Measurements from ENCODE around the gene SREK1IP1. TPM values are rescaled to one million over a fixed set of nuclear protein-coding genes. Genes with fewer than 3 reads are reported as not detected.

SREK1IP1 gene
- total and polyA plus RNA-seq, 10 of the 15 experiments (the other 5 are each of a cell fraction or from before 2014, with no cell fraction given), result 9.1 to 60.3 (median 26.9) TPM

DNA sequence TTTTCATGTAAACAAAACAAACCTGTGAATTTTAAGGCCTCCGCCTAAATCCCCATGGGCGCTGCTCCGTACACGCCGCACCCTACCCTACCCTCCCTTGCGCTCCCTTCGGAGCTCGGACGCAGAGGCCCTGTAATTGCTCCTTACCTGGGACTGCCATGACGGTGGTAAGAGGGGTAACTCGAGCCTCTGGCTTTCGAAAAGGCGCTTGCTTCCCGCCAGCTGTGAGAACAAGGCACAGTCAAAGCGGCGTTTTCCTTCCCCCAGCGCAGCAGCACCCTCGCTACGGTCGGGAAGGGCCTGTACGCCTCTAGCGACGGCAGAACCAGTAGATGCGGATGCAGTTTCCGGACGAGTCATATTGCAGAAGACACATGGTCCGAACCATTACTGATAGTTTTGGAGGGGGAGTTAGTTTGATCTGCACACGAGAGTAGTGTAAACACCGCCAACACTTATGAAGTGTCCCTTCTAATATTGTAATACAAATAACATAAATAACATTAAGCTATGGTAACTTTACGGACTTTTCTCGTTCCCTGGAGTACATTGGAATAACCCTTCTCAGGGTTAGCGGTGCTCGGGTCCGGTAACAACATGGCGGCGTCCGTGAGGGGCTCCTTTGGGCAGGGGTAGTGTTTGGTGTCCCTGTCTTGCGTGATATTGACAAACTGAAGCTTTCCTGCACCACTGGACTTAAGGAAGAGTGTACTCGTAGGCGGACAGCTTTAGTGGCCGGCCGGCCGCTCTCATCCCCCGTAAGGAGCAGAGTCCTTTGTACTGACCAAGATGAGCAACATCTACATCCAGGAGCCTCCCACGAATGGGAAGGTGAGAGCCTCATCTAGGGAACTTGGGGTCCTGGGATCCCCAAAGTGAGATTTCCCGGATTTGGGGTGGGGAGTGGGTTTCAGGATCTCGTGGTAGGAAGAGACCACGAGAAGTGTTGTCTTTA is at the start of gene SREK1IP1, which contains the start of gene CWC27 (continued):
- TF ChIP-seq TARDBP (IDR thresholded peaks at IDR 0.05; ENCODE audit: borderline replicate concordance) (no peak), NFYB (IDR thresholded peaks at IDR 0.05; ENCODE audit: insufficient read depth, low read depth, low read length) (no peak), NR2F1 (conservative IDR thresholded peaks at IDR 0.05) (no peak), RUNX3 (IDR thresholded peaks at IDR 0.05; ENCODE audit: low read length) (peak; percentile 41), ZNF207 (IDR thresholded peaks at IDR 0.05; ENCODE audit: borderline replicate concordance) (peak; percentile 99), YY1 (IDR thresholded peaks at IDR 0.05; ENCODE audit: low read depth, low read length) (peak; percentile 98), RAD51 (IDR thresholded peaks at IDR 0.05) (no peak; the same call in 1 of the 2 replicates), USF2 (IDR thresholded peaks at IDR 0.05; ENCODE audit: borderline replicate concordance, low read depth, low read length) (no peak; the same call in 1 of the 2 replicates), MTA3 (IDR thresholded peaks at IDR 0.05; ENCODE audit: borderline replicate concordance, low read length) (no peak), BHLHE40 (IDR thresholded peaks at IDR 0.05; ENCODE audit: borderline replicate concordance in 1 of 2, low read depth in 2 of 2, low read length in 1 of 2) (peak; percentile 95 to 97), REST (IDR thresholded peaks at IDR 0.05; ENCODE audit: low read depth, low read length) (no peak), SKIL (IDR thresholded peaks at IDR 0.05; ENCODE audit: low read depth, poor library complexity, severe bottlenecking) (peak; percentile 97), MEF2A (IDR thresholded peaks at IDR 0.05; ENCODE audit: insufficient read depth, low read depth, low read length) (0 out of 2 replicates have a peak, but pooled peaks have one; percentile 54), SPI1 (IDR thresholded peaks at IDR 0.05; ENCODE audit: borderline replicate concordance, insufficient read depth, low read depth, low read length) (no peak), BRCA1 (IDR thresholded peaks at IDR 0.05; ENCODE audit: low read depth, low read length) (no peak), SUPT20H (IDR thresholded peaks at IDR 0.05; ENCODE audit: borderline replicate concordance, control insufficient read depth, low read depth, low read length) (no peak), IKZF2 (IDR thresholded peaks at IDR 0.05) (0 out of 4 replicates have a peak, but pooled peaks of 1 of the 2 experiments have one; percentile 39), EGR1 (IDR thresholded peaks at IDR 0.05; ENCODE audit: borderline replicate concordance in 1 of 2, low read depth in 2 of 2, low read length in 2 of 2) (peak in 1 of 2 experiments; percentile 80; a peak in 2 of 3 replicates), SREBF2 (IDR thresholded peaks at IDR 0.05; ENCODE audit: low read length) (no peak), STAT3 (IDR thresholded peaks at IDR 0.05; ENCODE audit: low read depth, low read length) (no peak), CBX5 (IDR thresholded peaks at IDR 0.05; ENCODE audit: low read depth) (peak; percentile 58; the same call in 1 of the 2 replicates), RCOR1 (conservative IDR thresholded peaks at IDR 0.05; ENCODE audit: low read depth, low read length) (no peak), JUND (IDR thresholded peaks at IDR 0.05; ENCODE audit: low read depth, low read length) (peak; percentile 97)

Measured in GM12878 (cell line).